Dendritic cell treated with granulocyte-macrophage colony-stimulating factor and Interleukin-4, amounts not matched to agents 40 ng/mL and 50 ng/mL, for 4 days (primary cell): ENCODE data around the gene ADCY9.

ENCODE experiments used
- H3K27ac Mint-ChIP-seq: one replicate; pipeline ENCODE4 v1.8.0; 2022; ENCODE audit warnings: mild to moderate bottlenecking, mixed read lengths
- H3K27me3 Mint-ChIP-seq: one replicate; pipeline ENCODE4 v1.8.0; 2022; ENCODE audit warnings: mild to moderate bottlenecking, mixed read lengths
- H3K36me3 Mint-ChIP-seq: one replicate; pipeline ENCODE4 v1.8.0; 2022; ENCODE audit warnings: low read depth, mixed read lengths
- H3K4me1 Mint-ChIP-seq: one replicate; pipeline ENCODE4 v1.8.0; 2022; ENCODE audit warnings: low read depth, mixed read lengths
- H3K4me3 Mint-ChIP-seq: one replicate; pipeline ENCODE4 v1.8.0; 2022; ENCODE audit warnings: mild to moderate bottlenecking, moderate library complexity, mixed read lengths
- H3K9me3 Mint-ChIP-seq: one replicate; pipeline ENCODE4 v1.8.0; 2022; ENCODE audit warnings: mixed read lengths
- intact Hi-C: fragments of 100-400 bp; cut with micrococcal nuclease; formaldehyde crosslinking; loops from one replicate; pipeline ENCODE4 v1.15.0; 2022

ADCY9 gene

DNA sequence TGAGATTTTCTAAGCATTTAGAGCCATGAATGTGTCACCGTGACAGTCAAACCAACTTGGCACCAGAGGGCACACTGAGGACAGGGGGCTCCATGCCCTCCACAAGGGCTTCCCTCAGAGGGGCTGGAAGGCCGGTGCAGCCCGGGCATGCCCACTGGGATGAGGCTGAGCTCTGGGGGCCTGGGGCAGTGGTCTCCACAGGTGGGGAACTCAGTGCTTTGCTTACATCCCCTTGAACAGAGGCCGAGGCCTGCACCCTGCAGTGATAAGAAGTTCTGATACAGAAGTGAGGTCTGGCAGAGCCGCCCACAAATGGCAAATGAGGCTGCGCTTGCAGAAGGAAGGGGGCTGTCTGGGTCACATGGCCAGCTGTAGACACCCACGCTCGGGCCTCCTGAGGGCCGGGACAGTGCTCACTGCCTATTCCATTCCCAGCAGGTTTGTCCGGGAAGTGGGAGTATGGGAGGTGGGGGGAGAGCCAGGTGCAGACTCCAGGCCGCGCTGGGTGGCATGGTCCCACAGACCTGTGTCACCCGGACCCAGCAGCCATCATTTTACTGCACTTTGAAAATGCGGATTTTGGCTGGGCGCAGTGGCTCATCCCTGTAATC lies 118.9 kb downstream of the ADCY9 start:
- Mint-ChIP-seq H3K4me1 (peaks cover 12% of the 10 kb centered on the region), H3K27ac (no peak overlapping the region), H3K36me3 (peaks cover 9% of the 10 kb centered on the region), H3K4me3 (no peak overlapping the region), H3K9me3 (no peaks in the 10 kb centered on the region), H3K27me3 (no peaks in the 10 kb centered on the region)
- intact Hi-C loops, result no loop called here

GRCh38 chr16:3995001-3995400 lies 121.2 kb downstream of the ADCY9 start:
- H3K9me3 Mint-ChIP-seq, result no peaks in the 10 kb centered on the region
- H3K4me1 Mint-ChIP-seq, result peaks cover 10% of the 10 kb centered on the region
- no peaks in the 10 kb centered on the region for H3K27me3 Mint-ChIP-seq
- intact Hi-C loops, result no loop called here
- H3K4me3 Mint-ChIP-seq, result no peak overlapping the region
- no peak overlapping the region for H3K27ac Mint-ChIP-seq
- peaks cover 21% of the 10 kb centered on the region for H3K36me3 Mint-ChIP-seq

GRCh38 chr16:3993052-3993785 lies 123.0 kb downstream of the ADCY9 start:
- intact Hi-C loops, result no loop called here
- Mint-ChIP-seq H3K9me3 (no peaks in the 10 kb centered on the region), H3K36me3 (peaks cover 22% of the 10 kb centered on the region), H3K4me3 (no peak overlapping the region), H3K4me1 (peaks cover 14% of the 10 kb centered on the region), H3K27me3 (no peaks in the 10 kb centered on the region), H3K27ac (no peak overlapping the region)

DNA sequence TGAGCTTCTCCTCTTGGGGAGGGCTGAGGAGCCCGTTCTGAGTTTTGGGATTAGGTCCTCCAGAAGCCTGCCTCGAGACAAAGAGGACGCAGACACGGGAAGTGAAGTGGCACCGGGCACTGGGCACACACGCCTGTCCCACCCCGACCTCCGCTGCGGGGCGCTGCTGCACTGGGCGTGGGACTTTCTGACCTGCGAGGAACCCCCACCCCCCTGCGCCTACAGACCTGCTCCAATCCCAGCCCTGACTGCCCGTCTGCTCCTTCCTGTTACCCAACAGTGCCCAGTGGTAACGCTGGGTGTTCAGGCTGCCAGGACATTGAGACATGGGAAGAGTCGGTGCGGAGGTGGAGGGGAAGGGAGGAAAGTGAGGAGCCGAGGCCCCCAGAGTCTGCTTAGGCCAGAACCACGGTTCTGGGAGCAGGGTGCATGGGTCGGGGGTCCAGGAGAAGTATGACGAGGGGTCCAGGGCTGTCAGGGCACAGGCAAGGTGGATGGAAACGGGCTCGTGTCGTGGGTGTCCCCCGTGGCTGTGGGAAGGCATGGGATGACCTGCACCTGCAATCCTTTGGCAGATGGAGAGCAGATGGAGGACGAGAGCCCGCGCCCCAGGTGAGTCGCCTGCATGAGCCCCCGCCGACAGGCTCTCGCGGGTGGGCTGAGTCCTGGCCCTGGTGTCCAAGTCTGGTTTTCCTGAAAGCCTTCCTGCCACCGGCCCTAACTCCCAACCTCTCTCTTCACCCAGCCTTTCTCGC lies 123.8 kb downstream of the ADCY9 start:
- Mint-ChIP-seq H3K27me3 (peaks cover 1% of the 10 kb centered on the region), H3K9me3 (no peaks in the 10 kb centered on the region), H3K36me3 (peaks cover 30% of the 10 kb centered on the region), H3K4me1 (peaks cover 20% of the 10 kb centered on the region), H3K27ac (no peak overlapping the region), H3K4me3 (no peak overlapping the region)
- intact Hi-C loops, result no loop called here

DNA sequence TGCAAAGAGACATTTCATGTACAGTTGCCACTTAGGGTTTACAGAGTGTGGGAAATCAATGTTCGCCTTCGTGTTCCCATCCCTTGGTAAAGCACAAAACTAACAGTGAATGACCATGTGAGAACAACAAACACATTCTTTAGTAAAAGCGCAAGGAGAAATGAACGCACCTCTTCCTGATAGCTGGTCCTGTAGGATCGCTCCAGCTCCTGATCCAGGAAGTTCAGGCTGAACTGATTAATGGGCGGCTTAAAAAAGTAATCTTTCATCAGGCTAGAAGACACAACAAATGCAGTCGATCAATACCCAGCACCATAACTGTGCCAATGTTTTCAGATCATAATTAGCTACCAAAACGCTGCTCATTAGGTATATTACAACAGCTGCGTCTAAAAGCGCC lies 127.4 kb downstream of the ADCY9 start:
- Mint-ChIP-seq H3K27ac (peak overlapping the region; percentile 84), H3K9me3 (no peaks in the 10 kb centered on the region)
- intact Hi-C loops, result loop anchor here (10.0 kb wide), 2 partner anchors 126 to 346 kb away; partner anchors contain the start of gene ADCY9

GRCh38 chr16:3988011-3988410 lies 128.2 kb downstream of the ADCY9 start:
- Mint-ChIP-seq H3K4me1 (peaks cover 21% of the 10 kb centered on the region), H3K9me3 (no peaks in the 10 kb centered on the region), H3K27me3 (peaks cover 4% of the 10 kb centered on the region), H3K4me3 (no peak overlapping the region), H3K27ac (peak overlapping the region; percentile 84), H3K36me3 (peaks cover 43% of the 10 kb centered on the region)
- intact Hi-C loops, result loop anchor here (10.0 kb wide), 2 partner anchors 127 to 347 kb away; partner anchors contain the start of gene ADCY9

More for the DNA sequence above, 127.4 kb downstream of the ADCY9 start:
- H3K27me3 Mint-ChIP-seq, result peaks cover 1% of the 10 kb centered on the region
- H3K36me3 Mint-ChIP-seq, result peaks cover 45% of the 10 kb centered on the region
- H3K4me1 Mint-ChIP-seq, result peaks cover 16% of the 10 kb centered on the region
- H3K4me3 Mint-ChIP-seq, result no peak overlapping the region

- Mint-ChIP-seq H3K27me3 (peaks cover 6% of the 10 kb centered on the region), H3K4me3 (no peak overlapping the region), H3K4me1 (peaks cover 21% of the 10 kb centered on the region), H3K9me3 (no peaks in the 10 kb centered on the region), H3K27ac (peak overlapping the region; percentile 84), H3K36me3 (peaks cover 43% of the 10 kb centered on the region)
- intact Hi-C loops, result loop anchor here (10.0 kb wide), 2 partner anchors 128 to 348 kb away; partner anchors contain the start of gene ADCY9
Measured at GRCh38 chr16:3987231-3987630, 129.0 kb downstream of the ADCY9 start.

GRCh38 chr16:3986235-3986544 lies 130.1 kb downstream of the ADCY9 start:
- intact Hi-C loops, result loop anchor here (10.0 kb wide), 2 partner anchors 129 to 349 kb away; partner anchors contain the start of gene ADCY9
- H3K27ac Mint-ChIP-seq, result peak overlapping the region; percentile 36
- H3K9me3 Mint-ChIP-seq, result no peaks in the 10 kb centered on the region
- H3K4me3 Mint-ChIP-seq, result no peak overlapping the region
- H3K36me3 Mint-ChIP-seq, result peaks cover 47% of the 10 kb centered on the region
- peaks cover 6% of the 10 kb centered on the region for H3K27me3 Mint-ChIP-seq
- H3K4me1 Mint-ChIP-seq, result peaks cover 21% of the 10 kb centered on the region

- Mint-ChIP-seq H3K4me1 (peaks cover 21% of the 10 kb centered on the region), H3K4me3 (no peak overlapping the region), H3K36me3 (peaks cover 59% of the 10 kb centered on the region), H3K27me3 (peaks cover 6% of the 10 kb centered on the region), H3K27ac (no peak overlapping the region), H3K9me3 (no peaks in the 10 kb centered on the region)
- intact Hi-C loops, result loop anchor here (10.0 kb wide), 2 partner anchors 130 to 350 kb away; partner anchors contain the start of gene ADCY9
Measured at GRCh38 chr16:3984111-3985060, 131.9 kb downstream of the ADCY9 start.

GRCh38 chr16:3983081-3983520 lies 133.1 kb downstream of the ADCY9 start:
- Mint-ChIP-seq H3K27me3 (peaks cover 6% of the 10 kb centered on the region), H3K9me3 (no peaks in the 10 kb centered on the region), H3K4me1 (peaks cover 16% of the 10 kb centered on the region), H3K4me3 (peak overlapping the region; percentile 21), H3K27ac (peak overlapping the region; percentile 2), H3K36me3 (peaks cover 69% of the 10 kb centered on the region)
- intact Hi-C loops, result loop anchor here (2.0 to 10.0 kb wide), 3 partner anchors 132 to 352 kb away; partner anchors contain the start of gene ADCY9

DNA sequence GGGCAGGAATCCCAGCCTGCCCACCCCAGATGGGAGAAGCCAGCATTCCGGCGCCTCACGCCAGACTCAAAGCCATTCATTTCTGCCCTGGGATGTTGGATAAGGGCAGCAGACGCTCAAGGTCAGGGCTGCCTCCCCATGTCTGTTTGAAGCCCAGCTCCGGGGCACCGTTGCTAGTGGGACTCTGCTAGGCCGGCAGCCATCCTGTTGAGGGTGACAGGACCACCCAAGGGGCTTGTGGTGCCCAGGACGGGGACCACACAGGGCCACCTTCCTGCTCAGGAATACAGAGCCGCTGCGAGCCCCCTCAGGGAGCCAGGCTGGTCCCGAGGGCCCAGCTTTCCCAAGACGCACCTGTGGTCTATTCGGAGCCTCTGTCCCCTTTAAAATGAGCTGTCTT lies 134.0 kb downstream of the ADCY9 start:
- Mint-ChIP-seq H3K27ac (no peak overlapping the region), H3K4me1 (peaks cover 9% of the 10 kb centered on the region), H3K36me3 (peaks cover 69% of the 10 kb centered on the region), H3K4me3 (no peak overlapping the region), H3K9me3 (no peaks in the 10 kb centered on the region), H3K27me3 (peaks cover 5% of the 10 kb centered on the region)
- intact Hi-C loops, result loop anchor here (2.0 to 10.0 kb wide), 3 partner anchors 133 to 353 kb away; partner anchors contain the start of gene ADCY9

GRCh38 chr16:3980253-3981111 lies 135.8 kb downstream of the ADCY9 start:
- no peak overlapping the region for H3K27ac Mint-ChIP-seq
- H3K4me1 Mint-ChIP-seq, result peaks cover 9% of the 10 kb centered on the region
- intact Hi-C loops, result loop anchor here (10.0 kb wide), 2 partner anchors 134 to 354 kb away; partner anchors contain the start of gene ADCY9
- H3K4me3 Mint-ChIP-seq, result no peak overlapping the region
- H3K36me3 Mint-ChIP-seq, result peaks cover 68% of the 10 kb centered on the region
- H3K27me3 Mint-ChIP-seq, result peaks cover 5% of the 10 kb centered on the region
- H3K9me3 Mint-ChIP-seq, result no peaks in the 10 kb centered on the region
